ENCODE measurements around the gene MAPK7.

Gene MAPK7

DNA sequence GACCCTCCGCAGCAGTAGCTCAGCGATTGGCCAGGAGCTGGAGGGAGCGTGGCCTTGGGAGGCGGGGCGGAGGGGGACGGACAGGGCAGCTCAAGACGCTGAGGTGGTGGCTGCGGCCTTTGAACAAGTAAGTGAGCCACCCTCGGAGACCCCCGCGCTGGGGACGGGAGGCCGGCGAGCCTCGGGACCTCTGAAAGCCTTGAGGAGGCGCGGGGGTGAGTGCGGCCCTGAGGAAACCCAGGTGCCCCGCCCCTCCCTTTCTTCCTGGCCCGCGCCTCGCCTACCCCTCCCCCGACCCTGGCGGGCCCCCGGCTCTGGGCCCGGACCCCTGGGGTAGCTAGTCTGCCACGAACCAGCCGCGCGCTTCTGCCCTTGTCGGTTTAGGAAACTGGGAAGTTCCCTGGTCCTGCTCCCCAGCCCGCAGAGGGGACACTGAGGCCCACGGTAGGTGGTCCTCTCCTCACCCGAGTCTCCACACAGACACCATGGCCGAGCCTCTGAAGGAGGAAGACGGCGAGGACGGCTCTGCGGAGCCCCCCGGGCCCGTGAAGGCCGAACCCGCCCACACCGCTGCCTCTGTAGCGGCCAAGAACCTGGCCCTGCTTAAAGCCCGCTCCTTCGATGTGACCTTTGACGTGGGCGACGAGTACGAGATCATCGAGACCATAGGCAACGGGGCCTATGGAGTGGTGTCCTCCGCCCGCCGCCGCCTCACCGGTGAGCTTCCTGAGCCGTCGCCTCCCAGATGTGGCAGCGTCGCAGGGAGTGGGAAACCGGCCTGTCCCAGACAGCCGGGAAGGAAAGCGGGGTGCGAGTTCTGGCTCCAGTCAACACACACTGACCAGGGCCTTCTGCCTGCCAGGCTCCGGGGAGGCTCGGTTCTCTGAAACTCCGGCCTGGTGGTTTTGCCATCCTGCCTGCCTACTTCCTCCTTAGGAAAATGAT is at the start of gene MAPK7:
TSS of gene MAPK7 (plus strand) at position 83 of the 945 bp plus-strand sequence. CDS start at position 486, 403 bp downstream.
- H3K27ac Mint-ChIP-seq = peak within 1 kb of the TSS; percentile 98
- H3K4me3 Mint-ChIP-seq = peak within 1 kb of the TSS; percentile 100
- no peaks in the 10 kb centered on the region for H3K27me3 Mint-ChIP-seq
- peaks cover 17% of the 10 kb centered on the region for H3K36me3 Mint-ChIP-seq (ENCODE audit: low read depth)
- peaks cover 20% of the 10 kb centered on the region for H3K4me1 Mint-ChIP-seq (ENCODE audit: low read depth)
- H3K9me3 Mint-ChIP-seq = no peaks in the 10 kb centered on the region

DNA sequence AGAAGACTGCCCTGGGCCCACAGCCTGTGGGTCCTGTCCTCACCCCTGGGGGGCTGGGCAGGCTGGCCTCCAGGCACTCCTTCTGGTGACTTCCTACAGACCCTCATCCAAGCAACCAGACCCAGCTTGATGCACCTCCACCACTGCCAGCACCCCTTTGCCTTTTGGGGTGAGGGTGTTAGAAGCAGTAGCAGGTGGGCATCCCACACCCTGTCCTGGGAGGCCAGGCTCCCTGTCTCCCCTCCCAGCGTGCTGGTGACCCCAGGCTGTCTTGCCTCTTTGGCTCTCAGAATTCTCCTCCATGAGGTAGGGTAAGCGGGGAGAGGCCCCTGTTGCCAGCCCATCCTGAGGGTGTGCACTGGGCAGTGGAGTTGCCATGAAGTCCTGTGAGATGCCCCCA is 49.2 kb upstream of the MAPK7 start:
- Mint-ChIP-seq H3K4me1 (ENCODE audit: low read depth) (peaks cover 6% of the 10 kb centered on the region), H3K27me3 (peaks cover 5% of the 10 kb centered on the region), H3K36me3 (ENCODE audit: low read depth) (no peaks in the 10 kb centered on the region), H3K9me3 (peaks cover 14% of the 10 kb centered on the region), H3K27ac (no peak overlapping the region), H3K4me3 (no peak overlapping the region)

DNA sequence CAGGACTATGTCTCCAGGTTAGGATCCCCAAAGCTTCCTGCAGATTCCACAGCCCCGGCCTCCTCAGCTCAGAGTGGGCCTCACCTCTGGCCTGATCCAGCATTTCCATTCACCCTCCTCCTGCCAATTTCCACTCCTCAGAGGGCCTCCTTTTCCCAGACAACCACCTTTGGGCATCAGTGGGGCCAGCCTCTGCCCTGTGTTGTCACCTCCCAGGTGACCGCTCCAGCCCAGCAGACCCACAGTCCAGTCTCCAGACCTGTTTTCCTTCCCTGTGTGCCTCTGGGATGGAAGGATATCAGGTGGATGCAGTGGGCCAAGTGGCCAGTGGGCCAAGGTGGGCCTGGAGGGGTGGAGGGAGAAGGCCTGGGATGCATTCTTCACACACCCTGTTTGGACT is 48.5 kb upstream of the MAPK7 start:
- Mint-ChIP-seq H3K27ac (no peak overlapping the region), H3K36me3 (ENCODE audit: low read depth) (no peaks in the 10 kb centered on the region), H3K9me3 (peaks cover 13% of the 10 kb centered on the region), H3K27me3 (peaks cover 5% of the 10 kb centered on the region), H3K4me3 (no peak overlapping the region), H3K4me1 (ENCODE audit: low read depth) (peaks cover 6% of the 10 kb centered on the region)

DNA sequence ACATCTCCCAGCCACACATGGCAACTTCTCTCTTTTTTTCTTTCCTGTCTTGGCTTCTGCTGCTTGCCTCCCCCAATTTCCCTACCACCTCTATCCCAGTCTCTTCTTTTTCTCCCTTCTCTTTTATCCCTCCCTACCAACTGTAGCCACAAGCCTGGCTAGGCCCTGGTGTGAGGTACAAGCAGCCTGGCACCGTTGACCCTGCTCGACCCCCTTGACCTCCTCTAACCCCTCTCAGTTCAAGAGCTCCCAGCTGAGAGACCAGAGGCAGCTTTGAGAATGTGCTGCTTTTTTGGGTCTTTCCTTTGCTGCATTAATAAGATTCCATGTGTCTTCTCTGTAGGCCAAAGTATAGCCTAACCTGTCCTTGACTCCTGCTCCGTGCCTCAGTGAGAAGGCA is 48.0 kb upstream of the MAPK7 start:
- peaks cover 6% of the 10 kb centered on the region for H3K4me1 Mint-ChIP-seq (ENCODE audit: low read depth)
- H3K27me3 Mint-ChIP-seq = peaks cover 3% of the 10 kb centered on the region
- no peak overlapping the region for H3K4me3 Mint-ChIP-seq
- no peak overlapping the region for H3K27ac Mint-ChIP-seq
- H3K36me3 Mint-ChIP-seq (ENCODE audit: low read depth) = no peaks in the 10 kb centered on the region
- H3K9me3 Mint-ChIP-seq = peaks cover 9% of the 10 kb centered on the region

DNA sequence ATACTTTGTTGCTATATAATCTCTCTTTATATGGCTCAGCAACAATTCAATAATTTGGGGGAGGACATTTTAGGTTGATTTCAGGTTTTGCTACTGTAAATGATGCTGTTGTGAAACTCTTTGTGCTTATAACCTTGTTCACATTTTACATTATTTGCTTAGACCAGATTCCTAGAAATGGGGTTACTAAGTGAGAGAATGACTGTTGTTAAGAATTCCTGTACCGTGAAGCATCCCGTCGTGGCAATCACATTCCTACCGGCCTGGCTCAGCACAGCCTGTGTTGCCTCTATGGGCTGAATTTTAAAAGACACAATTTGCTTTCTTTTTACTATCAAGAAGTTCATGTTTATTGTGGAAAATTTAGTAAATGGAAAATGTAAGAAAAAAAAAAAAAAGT is 47.2 kb upstream of the MAPK7 start:
- Mint-ChIP-seq H3K9me3 (peaks cover under 1% of the 10 kb centered on the region), H3K4me3 (no peak overlapping the region), H3K27ac (no peak overlapping the region), H3K36me3 (ENCODE audit: low read depth) (no peaks in the 10 kb centered on the region), H3K27me3 (no peaks in the 10 kb centered on the region), H3K4me1 (ENCODE audit: low read depth) (peaks cover 6% of the 10 kb centered on the region)

DNA sequence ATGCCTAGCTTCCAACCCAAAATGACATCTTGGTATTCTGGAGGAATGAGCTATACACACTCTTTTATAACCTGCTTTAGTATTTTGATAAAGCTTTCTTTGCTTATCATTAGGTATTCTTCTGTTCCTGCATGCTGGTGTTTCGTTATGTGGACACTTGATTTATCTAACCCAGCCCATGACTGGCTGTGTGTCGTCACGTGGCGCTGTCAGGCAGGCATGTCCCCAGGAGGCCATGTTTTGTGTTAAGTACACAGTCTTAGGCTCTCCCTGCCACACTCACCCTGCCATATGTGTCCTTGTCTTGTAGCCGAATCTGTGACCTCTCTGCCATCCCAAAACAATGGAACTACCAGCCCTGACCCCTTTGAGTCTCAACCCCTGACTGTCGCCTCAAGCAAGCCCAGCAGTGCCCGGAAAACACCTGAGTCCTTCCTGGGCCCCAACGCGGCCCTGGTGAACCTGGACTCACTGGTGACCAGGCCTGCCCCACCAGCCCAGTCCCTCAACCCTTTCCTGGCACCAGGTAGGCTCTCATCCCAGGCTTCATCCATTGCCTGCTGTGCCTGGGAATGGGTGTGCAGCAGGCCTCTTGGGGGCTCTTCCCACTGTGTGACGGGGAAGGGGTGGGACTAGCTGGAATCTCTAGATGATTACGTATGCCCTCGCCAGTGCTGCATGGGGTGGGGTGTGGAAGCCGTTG is 46.6 kb upstream of the MAPK7 start:
- H3K4me3 Mint-ChIP-seq = no peak overlapping the region
- H3K9me3 Mint-ChIP-seq = no peaks in the 10 kb centered on the region
- H3K27me3 Mint-ChIP-seq = no peaks in the 10 kb centered on the region
- H3K4me1 Mint-ChIP-seq (ENCODE audit: low read depth) = peaks cover 6% of the 10 kb centered on the region
- no peaks in the 10 kb centered on the region for H3K36me3 Mint-ChIP-seq (ENCODE audit: low read depth)
- H3K27ac Mint-ChIP-seq = no peak overlapping the region

DNA sequence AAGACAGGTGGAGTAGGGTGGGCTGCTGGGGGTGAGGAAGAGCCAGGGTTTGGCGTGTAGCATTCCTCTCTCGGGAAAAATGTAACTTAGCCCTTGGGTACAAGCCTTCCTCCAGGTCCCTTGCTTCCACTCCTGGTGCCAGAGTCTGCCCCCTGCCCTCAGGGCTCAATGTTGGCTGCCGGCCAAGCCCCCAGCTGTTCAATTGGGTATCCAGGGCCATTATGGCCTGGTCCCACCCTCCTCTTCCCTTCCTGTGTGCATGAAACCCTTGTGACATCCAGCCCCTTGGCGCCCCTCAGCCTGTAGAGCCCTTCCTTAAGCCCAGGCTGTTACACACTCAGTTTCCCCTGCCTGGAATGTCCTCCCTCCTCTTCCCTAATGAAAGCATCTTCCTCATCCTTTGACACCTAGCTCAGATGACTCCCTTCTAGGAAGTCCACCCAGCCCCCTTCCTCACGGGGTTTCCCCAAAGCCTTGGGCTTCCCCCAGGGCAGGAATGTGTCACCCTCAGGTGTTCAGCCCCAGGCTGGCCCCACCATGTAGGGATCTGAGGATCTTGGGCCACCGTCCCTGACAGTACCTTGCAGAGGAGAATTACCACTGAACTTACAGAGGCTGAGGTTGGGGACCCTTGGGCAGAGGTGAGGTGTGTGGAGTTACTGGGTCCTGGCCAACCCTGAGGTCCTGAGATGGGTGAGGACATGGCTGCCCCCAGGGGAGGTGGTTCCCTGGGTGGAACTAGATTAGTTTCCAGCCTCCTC is 45.7 kb upstream of the MAPK7 start:
- peaks cover 6% of the 10 kb centered on the region for H3K4me1 Mint-ChIP-seq (ENCODE audit: low read depth)
- H3K27ac Mint-ChIP-seq = no peak overlapping the region
- H3K9me3 Mint-ChIP-seq = no peaks in the 10 kb centered on the region
- H3K36me3 Mint-ChIP-seq (ENCODE audit: low read depth) = no peaks in the 10 kb centered on the region
- H3K4me3 Mint-ChIP-seq = no peak overlapping the region
- H3K27me3 Mint-ChIP-seq = peaks cover 4% of the 10 kb centered on the region

DNA sequence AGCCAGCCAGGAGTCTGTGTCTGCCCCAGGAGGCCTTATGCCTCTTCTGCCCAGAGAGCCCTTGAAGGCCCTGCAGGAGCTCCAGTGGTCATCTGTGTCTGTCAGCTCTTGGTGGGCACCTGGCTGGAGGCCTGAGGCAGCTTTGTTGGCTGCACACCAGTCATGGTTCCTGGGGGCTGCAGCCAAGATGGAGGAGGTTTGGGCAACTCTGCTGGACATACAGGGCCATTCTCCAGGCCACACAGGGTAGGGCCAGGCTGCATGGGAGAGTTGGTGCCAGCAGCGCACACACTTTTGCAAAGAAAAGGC is 45.2 kb upstream of the MAPK7 start:
- H3K27ac Mint-ChIP-seq = no peak overlapping the region
- peaks cover 4% of the 10 kb centered on the region for H3K27me3 Mint-ChIP-seq
- peaks cover 6% of the 10 kb centered on the region for H3K4me1 Mint-ChIP-seq (ENCODE audit: low read depth)
- no peaks in the 10 kb centered on the region for H3K9me3 Mint-ChIP-seq
- H3K36me3 Mint-ChIP-seq (ENCODE audit: low read depth) = no peaks in the 10 kb centered on the region
- no peak overlapping the region for H3K4me3 Mint-ChIP-seq

DNA sequence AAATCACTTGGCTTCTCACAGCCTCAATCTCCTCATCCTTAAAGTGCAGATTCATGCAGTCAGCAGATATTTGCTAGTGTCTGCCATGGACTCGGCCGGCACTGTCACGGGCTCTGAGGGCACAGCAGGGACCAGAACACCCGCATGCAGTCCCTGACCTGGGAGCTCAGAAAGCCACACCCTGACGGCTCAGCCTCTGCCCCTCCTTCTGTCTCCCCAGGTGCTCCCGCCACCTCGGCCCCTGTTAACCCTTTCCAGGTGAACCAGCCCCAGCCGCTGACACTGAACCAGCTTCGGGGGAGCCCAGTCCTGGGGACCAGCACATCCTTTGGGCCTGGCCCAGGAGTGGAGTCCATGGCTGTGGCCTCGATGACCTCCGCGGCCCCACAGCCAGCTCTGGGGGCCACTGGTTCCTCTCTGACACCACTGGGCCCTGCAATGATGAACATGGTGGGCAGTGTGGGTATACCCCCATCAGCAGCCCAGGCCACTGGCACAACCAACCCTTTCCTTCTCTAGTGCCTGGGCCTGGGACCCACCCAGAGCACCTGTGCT is 44.5 kb upstream of the MAPK7 start:
- H3K36me3 Mint-ChIP-seq (ENCODE audit: low read depth) = no peaks in the 10 kb centered on the region
- H3K4me3 Mint-ChIP-seq = no peak overlapping the region
- H3K27ac Mint-ChIP-seq = no peak overlapping the region
- H3K9me3 Mint-ChIP-seq = no peaks in the 10 kb centered on the region
- H3K27me3 Mint-ChIP-seq = peaks cover 5% of the 10 kb centered on the region
- peaks cover 6% of the 10 kb centered on the region for H3K4me1 Mint-ChIP-seq (ENCODE audit: low read depth)

DNA sequence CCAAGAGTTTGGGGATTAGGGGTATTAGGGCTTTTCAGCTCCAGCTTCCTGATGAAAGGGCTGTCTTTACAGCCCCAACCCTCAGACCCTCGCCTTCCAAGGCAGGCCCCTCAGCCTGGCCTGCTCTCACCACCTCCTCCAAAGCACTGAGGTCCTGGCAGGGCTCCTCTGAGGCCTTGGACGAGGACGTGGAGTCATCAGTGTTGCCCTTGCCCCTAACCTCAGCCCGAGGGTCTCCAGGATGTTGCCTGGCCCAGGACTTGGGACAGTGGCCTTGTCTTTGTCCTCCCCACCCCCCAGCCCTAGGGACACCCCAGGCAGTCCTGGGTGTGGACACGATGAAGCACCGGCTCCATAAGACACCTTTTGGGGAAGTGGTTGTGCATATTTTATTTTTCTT is 44.0 kb upstream of the MAPK7 start:
- Mint-ChIP-seq H3K9me3 (no peaks in the 10 kb centered on the region), H3K27me3 (peaks cover 10% of the 10 kb centered on the region), H3K4me3 (no peak overlapping the region), H3K4me1 (ENCODE audit: low read depth) (peaks cover 6% of the 10 kb centered on the region), H3K36me3 (ENCODE audit: low read depth) (no peaks in the 10 kb centered on the region), H3K27ac (no peak overlapping the region)

DNA sequence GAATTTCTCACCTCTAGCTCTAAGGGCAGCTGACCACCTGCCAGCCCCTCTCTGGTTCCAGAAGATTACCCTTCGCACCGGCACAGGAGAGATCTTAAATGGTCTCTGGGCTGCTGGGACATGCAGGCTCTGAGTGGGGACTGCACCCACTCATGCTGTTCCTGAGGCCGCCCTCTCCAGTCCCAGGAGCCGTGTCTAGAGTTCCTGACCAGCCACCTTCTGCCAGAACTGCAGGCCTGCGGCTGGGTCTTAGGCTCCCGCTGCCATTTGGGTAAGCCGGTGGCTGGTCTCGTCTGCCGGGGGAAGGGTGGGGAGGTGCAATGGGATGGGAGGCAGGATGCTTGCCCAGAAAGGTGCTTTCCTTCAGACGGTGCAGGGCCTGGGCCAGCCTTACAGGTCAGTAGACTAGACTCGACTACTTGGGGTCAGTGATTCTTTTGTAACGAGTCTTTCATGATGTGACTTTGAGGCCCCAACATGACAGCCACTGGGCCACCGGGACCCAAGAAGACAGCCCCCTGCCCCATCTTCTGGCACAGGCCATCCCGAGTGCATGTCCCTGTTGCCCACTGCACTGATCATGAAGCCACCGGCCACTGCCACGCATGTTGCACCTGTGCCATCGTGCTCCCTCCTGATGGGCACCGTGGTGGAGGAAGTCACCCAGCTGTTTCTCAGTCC is 42.2 kb upstream of the MAPK7 start:
- Mint-ChIP-seq H3K4me1 (ENCODE audit: low read depth) (peaks cover 6% of the 10 kb centered on the region), H3K9me3 (no peaks in the 10 kb centered on the region), H3K27ac (no peak overlapping the region)

DNA sequence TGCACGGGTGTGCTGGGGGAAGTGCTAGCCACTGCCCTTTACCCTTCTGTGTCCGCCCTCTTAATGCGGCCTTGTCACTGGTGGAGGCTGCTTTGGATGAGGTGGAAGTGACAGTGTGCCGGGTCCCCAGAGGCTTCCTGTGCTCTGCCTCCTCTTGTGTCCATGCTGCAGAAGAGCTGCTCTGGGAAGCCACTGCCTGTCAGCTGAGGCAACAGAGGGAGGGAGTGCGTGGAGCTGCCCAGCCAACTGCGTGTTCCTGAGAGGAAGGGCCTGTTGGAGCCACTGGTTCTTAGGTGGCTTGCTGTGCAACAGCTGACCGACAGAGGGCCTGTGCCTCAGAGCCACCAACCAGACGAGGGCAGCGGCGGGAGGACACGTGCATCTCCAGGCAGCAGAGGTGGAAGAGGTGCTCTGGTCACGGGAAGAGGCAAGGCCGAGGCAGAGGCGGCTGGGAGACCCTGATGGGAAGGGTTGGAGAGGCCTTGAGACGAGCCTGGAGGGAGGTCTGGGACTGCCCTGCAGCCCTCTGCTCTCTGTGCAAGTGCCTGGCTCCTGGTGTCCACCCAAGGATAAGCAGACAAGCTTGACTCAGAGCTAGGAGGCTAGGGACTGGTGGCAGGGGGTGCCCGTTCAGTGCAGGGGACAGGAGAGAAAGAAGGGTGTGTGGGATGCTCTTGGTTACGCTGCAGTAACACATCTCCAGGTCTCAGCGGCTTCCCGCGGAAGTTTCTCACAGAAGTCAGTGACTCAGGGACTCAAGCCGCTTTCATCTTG is 41.2 kb upstream of the MAPK7 start:
- no peaks in the 10 kb centered on the region for H3K9me3 Mint-ChIP-seq
- no peak overlapping the region for H3K4me3 Mint-ChIP-seq
- H3K4me1 Mint-ChIP-seq (ENCODE audit: low read depth) = peaks cover 6% of the 10 kb centered on the region
- H3K27me3 Mint-ChIP-seq = peaks cover 24% of the 10 kb centered on the region
- H3K27ac Mint-ChIP-seq = no peak overlapping the region
- H3K36me3 Mint-ChIP-seq (ENCODE audit: low read depth) = no peaks in the 10 kb centered on the region

More for the DNA sequence above, 42.2 kb upstream of the MAPK7 start:
- no peaks in the 10 kb centered on the region for H3K36me3 Mint-ChIP-seq (ENCODE audit: low read depth)
- H3K27me3 Mint-ChIP-seq = peaks cover 18% of the 10 kb centered on the region
- H3K4me3 Mint-ChIP-seq = no peak overlapping the region

DNA sequence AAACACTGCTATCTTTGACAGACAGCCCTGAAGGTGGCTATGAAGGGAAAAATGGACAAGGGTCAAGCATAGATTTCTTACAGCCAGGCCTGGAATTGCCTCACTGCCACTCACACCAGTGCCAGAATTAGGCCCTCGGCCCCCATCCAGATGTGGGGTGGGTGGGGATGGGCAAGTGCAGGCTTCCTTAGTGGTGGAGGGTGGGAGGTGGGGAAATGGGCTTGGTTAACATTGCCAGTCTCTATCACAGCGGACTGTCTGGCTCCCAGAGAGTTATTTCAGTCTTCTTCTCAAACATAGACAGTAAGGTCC is 40.6 kb upstream of the MAPK7 start:
- peaks cover 2% of the 10 kb centered on the region for H3K4me1 Mint-ChIP-seq (ENCODE audit: low read depth)

More for the DNA sequence above, 40.6 kb upstream of the MAPK7 start:
- Mint-ChIP-seq H3K27me3 (peaks cover 24% of the 10 kb centered on the region), H3K9me3 (no peaks in the 10 kb centered on the region), H3K4me3 (no peak overlapping the region), H3K27ac (no peak overlapping the region), H3K36me3 (ENCODE audit: low read depth) (no peaks in the 10 kb centered on the region)

Data from stimulated activated naive CD8-positive, alpha-beta T cell treated with anti-CD3 and anti-CD28 coated beads, Interleukin-15, Interleukin-2, amounts not matched to agents 100 ng/mL and 50 ng/mL, for 24 hours (primary cell).